ENCODE measurements around the gene HECTD2. TPM values are rescaled to one million over a fixed set of nuclear protein-coding genes. Genes with fewer than 3 reads are reported as not detected.
"Not testable (repeated sequence)": the region's sequence is repeated elsewhere in the genome, so short reads cannot be mapped to it uniquely, and the experiment has no call there.

Gene HECTD2
- total RNA-seq, 1 experiment from 2014 or later: 3.8 TPM

DNA sequence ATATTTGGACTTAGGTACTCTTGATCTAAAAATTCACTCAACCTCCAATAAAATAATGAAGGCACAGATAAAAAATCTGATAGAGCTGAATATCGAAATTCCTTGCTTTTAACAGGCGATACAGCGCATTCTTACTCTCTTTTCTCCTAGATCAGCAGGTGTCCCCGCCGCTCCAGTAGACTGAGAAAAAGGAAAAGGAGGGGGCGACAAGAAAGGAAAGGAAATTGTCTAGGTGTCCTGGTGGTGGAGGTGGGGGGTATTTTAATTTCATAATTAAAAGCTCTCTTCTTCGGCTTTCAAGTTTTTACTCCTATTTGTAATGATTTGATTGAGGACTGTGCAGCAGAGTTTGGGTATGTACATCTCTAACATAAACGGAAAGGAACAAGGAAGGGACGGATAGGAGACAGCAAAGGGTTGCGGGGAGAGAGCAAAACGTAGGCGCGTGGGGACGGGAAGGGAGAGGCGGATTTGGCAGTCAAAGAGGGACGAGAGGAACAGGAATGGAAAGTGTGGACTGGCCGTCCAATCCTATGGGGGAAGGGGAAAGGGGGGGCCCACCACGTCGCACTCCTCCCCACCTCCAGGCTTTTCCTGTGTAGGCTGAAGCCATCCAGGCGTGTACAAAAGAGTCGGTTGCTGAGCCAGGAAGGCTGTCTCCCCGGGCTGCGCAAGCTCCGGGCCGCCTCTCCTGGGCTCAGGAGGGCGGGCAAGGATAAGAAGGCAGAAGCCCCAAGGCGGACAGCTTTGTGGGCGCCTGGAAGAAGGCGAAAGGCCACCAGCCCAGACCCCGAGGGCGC is 875 bp upstream of the HECTD2 start:
- in situ Hi-C loops (cut with HindIII; ENCODE audit: low pct_unique_long_range_greater_than_20kb, low sequenced_read_pairs): no loop called here
- DNase-seq (ENCODE audit: low read depth, low spot score): peak; percentile 73

DNA sequence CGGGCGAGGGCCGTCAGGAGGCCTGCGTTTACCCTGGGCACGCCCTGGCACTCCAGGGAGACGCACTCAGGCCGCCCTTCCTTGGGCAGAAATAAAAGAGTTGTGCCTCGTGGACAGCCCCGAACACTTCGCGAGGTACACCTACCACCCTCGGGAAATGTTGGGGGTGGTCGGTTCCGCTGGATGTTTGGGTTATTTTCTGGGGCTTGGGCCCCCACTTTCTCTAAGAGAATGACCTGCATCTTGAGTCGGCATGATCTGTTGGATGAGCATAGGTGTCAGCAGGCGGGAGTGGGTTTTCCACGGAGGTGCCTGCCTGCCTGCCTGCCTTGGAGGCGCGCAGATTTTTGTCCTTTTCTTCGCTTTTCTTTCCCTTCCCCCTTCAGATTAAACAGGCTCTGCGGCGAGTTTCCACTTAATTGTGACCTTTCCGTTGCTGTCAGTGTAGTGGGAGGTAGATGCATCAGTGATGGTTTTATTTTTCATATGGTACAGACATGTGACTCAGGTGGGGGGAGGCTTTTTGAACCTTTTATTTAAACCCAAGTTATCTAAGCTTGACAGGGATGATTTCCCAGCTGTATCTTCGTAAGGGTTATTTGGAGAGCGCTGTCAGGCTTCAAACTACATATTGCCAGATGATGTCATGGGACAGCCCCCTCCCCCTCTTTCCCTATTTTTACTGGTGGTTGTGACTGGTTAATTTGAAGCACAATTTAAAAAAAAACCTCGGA is 661 bp downstream of the HECTD2 start:
- DNase-seq (ENCODE audit: low read depth, low spot score): peak; percentile 38
- in situ Hi-C loops (cut with HindIII; ENCODE audit: low pct_unique_long_range_greater_than_20kb, low sequenced_read_pairs): no loop called here

DNA sequence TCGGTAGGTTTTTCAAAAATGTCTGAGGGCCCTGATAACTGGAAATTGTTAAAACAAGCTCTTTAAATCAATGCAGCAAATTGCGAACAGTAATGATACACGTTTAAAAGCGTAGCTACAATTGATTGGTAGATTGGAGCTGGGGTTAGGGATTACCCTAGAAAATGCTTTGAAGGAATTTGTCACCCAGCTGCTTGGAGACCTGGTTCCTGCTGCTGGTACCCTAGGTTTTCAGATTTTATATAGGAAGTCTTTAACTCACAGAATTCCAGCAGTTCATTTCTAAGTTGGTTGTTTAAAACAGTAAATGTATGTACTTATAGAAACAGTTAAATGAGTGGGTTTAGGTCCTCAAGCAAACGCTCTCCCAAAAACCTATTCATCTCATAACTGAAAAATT is 1.5 kb downstream of the HECTD2 start:
- in situ Hi-C loops (cut with HindIII; ENCODE audit: low pct_unique_long_range_greater_than_20kb, low sequenced_read_pairs): no loop called here
- no peak for DNase-seq (ENCODE audit: low read depth, low spot score)

DNA sequence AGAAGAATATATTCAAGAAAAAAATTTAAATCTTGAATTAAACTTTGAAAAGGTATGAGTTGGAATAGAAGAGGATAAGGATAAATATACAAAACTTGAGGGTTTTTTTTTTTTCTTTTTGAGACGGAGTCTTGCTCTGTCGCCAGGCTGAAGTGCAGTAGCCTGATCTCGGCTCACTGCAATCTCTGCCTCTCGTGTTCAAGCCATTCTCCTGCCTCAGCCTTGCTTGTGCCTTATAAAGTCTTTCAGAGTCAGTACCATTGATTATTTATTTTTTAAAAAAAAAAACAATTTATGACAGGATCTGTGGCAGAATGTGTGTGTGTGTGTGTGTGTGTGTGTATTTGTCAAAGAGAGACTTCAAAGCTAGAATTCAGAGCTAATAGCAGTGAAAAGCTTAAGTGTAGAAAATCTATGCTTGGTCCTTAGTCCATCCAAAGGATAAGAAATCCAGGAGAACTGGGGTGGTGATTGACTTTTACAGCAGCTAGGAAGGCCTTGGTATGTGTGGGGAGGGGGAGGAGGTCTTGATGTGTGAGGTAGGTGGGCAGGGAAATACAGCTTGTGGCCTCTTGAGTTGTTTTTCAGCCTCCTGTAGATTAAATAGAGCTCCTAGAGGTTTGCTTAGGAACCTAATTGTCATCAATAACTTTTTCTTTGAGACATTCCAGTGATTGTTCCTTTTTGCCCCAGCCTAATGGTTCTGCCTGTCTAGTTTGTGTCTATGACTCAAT is 2.4 kb downstream of the HECTD2 start:
- in situ Hi-C loops (cut with HindIII; ENCODE audit: low pct_unique_long_range_greater_than_20kb, low sequenced_read_pairs): no loop called here
- no peak for DNase-seq (ENCODE audit: low read depth, low spot score)

DNA sequence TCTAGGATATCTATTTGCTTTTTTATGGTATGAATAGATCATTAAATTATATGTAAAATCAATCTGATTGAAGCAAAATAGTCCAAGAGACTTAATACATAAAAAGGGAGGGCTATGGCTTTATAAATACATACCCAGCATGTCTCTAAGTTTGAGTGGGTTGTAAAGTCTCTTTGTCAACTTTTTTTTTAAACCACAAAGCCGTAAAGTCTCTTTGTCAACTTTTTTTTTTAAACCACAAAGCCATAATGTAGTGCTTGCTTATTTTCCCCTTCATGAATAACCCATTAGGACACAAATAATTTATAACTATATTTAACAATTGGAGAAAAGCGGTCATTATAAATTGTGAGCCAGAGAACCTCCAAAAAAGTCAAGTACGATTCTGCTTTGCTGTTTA is 5.7 kb downstream of the HECTD2 start:
- in situ Hi-C loops (cut with HindIII; ENCODE audit: low pct_unique_long_range_greater_than_20kb, low sequenced_read_pairs): no loop called here
- no peak for DNase-seq (ENCODE audit: low read depth, low spot score)

DNA sequence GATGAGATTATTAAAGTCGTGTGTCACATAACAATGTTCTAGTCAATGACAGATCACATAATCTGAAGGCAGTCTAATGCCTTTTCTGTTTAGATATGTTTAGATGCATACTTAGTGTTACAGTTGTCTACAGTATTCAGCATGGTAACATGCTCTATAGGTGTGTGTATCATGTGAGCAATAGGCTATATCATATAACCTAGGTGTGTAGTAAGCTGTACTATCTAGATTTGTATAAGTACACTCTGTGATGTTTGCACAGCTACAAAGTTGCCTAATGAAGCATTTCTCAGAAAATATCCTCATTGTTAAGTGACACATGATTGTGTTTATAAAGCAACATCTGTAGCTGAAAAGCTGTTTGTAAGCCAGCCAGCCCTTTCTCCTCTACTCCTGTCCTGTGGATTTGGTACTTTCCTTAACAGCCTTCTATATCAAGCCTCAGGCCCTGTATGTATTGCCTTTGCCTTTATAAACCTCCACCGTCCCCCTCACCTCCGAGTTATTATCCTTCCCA is 6.3 kb downstream of the HECTD2 start:
- DNase-seq (ENCODE audit: low read depth, low spot score): no peak
- in situ Hi-C loops (cut with HindIII; ENCODE audit: low pct_unique_long_range_greater_than_20kb, low sequenced_read_pairs): no loop called here

DNA sequence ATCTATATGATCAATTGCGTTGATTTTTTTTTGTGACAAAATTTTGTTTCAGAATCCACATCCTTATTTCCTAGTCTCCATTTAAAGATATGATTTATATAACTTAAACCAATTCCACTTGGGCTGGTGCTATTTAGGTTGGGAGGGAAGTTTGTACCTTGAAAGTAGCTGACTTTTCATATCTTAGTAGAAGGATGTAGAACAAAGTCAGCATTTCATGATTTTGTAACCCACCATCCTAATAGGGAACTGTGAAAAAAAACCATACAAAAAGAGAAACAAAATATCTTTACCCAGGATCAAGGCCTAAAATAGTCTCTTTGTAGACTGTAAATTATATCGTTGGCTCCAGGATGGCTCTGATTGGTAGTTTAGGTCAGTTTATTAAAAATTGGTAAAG is 8.3 kb downstream of the HECTD2 start:
- no peak for DNase-seq (ENCODE audit: low read depth, low spot score)
- in situ Hi-C loops (cut with HindIII; ENCODE audit: low pct_unique_long_range_greater_than_20kb, low sequenced_read_pairs): no loop called here

DNA sequence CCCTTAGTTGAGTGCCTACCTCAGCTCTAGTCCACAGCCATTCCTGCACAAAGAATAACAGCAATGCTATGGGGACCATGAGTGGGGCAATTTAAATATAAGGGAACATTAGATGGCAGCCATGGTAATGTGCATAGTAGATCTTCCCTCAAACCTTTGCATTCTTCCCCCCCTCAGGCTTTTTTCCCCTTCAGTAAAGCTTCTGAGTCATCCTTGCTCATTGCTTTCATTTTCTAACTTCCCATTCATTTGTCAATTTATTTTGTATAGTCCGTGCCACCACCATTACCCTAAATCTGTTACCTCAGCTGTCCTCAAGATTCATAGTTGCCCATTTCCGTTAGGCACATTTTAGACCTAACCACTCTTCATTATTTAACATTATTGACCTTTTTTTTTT is 10.7 kb downstream of the HECTD2 start:
- no peak for DNase-seq (ENCODE audit: low read depth, low spot score)
- in situ Hi-C loops (cut with HindIII; ENCODE audit: low pct_unique_long_range_greater_than_20kb, low sequenced_read_pairs): no loop called here

DNA sequence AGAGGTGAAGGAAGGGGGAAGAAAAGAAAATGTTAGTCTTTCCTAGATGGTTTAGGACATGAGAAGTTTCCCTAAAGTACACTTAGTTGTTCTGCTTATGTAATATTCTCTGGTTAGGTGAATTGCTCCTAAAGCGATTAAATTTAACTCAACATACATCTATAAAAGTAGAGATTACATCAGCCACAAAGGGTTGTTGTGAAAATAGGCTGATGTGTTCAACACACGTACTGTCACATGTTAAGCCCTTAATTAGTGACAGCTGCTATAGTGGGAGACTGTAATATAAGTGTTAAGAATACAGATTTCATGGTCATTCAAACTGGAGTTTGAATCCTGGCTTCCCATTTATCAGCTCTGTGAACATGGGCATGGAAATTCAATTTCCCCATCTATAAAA is 12.8 kb downstream of the HECTD2 start:
- in situ Hi-C loops (cut with HindIII; ENCODE audit: low pct_unique_long_range_greater_than_20kb, low sequenced_read_pairs): no loop called here
- no peak for DNase-seq (ENCODE audit: low read depth, low spot score)

DNA sequence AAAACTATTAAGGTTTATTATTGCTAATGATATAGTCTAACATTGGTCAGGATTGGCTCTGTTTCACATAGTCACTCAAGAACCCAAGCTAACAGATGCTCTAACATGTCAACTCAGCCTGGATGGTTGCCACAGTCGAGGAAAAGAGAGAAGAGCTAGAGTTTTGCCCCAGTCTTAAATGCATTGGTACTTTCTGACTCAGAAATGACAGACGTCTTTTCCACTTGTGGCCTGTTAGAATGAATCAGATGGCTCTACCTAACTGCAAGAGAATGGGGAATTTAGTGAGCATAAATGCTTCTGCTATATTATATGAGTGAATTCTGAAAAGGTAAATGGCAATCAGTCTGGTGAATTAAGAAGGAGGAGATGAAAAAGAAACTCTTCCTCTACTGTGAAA is 13.9 kb downstream of the HECTD2 start:
- no peak for DNase-seq (ENCODE audit: low read depth, low spot score)
- in situ Hi-C loops (cut with HindIII; ENCODE audit: low pct_unique_long_range_greater_than_20kb, low sequenced_read_pairs): no loop called here

DNA sequence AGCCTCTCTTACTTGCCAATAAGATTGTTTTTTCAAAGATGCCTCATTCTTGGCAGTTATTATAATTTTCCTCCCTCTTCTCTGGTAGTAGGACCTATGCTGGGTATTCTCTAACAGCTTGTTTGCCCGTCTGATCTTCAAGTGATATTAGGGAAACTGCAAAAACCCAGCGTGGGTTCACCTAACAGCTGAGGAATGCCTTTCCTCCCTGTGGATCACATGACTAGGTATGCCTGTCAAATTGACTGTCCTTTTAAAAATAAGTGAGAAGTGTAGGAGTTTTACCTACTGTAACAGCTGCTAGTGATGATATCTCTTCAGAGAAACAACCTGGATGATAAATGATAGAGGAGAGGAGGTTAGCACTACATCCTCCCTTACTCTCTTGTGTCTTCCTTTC is 22.0 kb downstream of the HECTD2 start:
- in situ Hi-C loops (cut with HindIII; ENCODE audit: low pct_unique_long_range_greater_than_20kb, low sequenced_read_pairs): no loop called here
- no peak for DNase-seq (ENCODE audit: low read depth, low spot score)

DNA sequence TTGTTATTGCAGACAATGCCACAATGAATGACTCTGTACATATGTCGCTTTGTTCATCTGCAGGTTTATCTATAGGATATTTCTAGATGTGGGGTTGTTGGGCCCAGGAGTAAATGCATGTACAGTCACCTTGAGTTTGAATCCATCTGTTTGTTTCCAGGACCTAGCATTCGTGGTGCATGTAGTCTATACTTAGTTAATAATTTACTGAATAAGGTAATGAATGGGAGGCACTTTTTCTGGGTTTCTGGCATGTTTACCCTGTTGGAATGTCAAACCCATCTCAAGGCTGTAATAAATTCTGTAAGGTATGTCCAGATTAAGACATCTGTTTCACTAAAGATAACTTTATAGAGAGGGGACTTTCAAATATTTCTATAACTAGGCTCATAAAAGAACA is 23.5 kb downstream of the HECTD2 start:
- in situ Hi-C loops (cut with HindIII; ENCODE audit: low pct_unique_long_range_greater_than_20kb, low sequenced_read_pairs): no loop called here

DNA sequence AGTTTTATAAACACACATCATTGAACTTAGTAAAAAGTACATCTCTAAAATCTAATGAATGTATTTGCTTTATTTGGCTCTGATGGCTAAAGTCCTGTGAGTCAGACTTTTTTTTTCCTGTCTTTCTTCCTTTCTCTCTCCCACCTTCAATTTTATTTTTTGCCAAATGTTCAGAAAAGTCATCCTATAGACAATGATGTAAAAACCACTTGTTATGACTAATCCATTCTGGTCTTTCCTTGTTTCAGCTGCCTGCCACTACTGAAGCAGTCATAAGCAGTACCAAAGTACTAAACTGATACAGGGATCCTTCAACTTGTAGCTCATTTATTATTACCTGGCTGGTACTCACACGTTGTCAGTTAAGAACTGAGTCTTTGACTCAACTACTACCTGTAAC is 23.9 kb downstream of the HECTD2 start:
- DNase-seq (ENCODE audit: low read depth, low spot score): no peak
- in situ Hi-C loops (cut with HindIII; ENCODE audit: low pct_unique_long_range_greater_than_20kb, low sequenced_read_pairs): no loop called here

More for the DNA sequence above, 23.5 kb downstream of the HECTD2 start:
- DNase-seq (ENCODE audit: low read depth, low spot score): no peak

DNA sequence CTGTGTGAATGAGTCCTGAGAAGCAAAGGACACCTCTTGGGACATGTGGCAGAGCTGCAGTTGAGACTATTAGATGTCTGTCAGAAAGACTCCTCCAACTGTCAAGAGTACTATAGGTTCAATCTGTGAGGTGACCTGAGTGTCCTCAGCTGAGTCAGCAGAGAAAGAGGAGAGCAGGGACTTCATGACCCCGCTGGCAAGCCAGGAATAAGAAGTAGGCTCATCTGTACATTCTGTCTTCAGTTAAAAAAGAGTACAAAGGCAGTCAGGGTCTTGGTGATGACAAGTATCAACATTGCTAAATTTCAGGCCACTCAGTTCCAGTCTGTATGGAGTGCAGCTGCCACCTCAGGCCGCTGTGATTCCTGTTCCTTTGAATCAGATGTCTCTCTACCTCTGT is 25.1 kb downstream of the HECTD2 start:
- DNase-seq (ENCODE audit: low read depth, low spot score): no peak
- in situ Hi-C loops (cut with HindIII; ENCODE audit: low pct_unique_long_range_greater_than_20kb, low sequenced_read_pairs): no loop called here

DNA sequence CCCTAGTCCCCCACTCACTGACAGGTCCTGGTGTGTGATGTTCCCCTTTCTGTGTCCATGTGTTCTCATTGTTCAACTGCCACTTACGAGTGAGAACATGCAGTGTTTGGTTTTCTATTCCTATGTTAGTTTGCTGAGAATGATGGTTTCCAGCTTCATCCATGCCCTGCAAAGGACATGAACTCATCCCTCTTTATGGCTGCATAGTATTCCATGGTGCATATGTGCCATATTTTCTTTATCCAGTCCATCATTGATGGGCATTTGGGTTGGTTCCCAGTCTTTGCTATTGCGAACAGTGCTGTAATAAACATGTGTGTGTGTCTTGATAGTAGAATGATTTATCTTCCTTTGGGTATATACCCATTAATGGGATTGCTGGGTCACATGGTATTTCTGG is 28.1 kb downstream of the HECTD2 start:
- in situ Hi-C loops (cut with HindIII; ENCODE audit: low pct_unique_long_range_greater_than_20kb, low sequenced_read_pairs); DNase-seq (ENCODE audit: low read depth, low spot score): not testable (repeated sequence)

DNA sequence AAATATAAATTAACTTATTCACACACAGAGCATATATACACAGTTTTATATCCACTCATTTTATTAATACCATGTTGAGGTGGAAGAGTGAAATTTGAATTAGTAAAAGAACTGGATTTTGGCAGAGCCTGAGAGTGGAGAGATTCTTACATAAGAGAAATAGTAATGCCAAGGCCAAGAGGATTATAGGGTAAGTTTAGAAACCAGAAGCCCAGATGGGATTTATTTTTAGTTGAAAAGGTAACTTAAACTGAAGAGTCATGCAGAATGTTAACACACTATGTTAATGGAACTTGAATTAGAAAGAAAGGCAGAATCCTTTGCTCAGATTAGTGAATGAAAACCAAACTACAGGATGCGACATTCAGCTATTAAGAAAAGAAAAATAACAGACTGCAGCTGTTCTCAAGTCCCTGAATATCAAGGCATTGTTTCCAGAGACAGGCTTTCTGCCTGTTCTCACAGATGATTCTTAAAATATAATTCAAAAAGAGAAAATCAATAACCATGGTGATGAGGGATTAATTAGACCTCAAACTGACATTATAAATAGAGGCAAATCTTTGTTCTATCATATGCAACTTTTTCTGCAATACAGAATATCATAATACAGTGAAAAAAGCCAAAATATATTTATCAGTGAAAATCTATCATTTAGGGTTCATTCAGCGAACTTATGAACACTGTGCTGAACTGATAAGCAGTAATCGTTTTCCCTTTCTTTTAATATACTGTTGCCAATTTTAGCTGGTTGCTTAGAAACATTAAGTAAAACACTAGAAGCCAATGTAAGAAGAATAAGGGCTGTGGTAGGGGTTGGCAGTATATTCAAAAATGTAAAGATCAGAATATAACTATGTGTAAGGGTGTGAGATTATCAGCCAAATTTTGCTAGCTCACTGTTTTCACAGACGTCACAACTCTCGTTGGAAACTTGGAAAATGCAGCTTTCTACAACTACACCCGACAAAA is 34.4 kb downstream of the HECTD2 start:
- in situ Hi-C loops (cut with HindIII; ENCODE audit: low pct_unique_long_range_greater_than_20kb, low sequenced_read_pairs): no loop called here

DNA sequence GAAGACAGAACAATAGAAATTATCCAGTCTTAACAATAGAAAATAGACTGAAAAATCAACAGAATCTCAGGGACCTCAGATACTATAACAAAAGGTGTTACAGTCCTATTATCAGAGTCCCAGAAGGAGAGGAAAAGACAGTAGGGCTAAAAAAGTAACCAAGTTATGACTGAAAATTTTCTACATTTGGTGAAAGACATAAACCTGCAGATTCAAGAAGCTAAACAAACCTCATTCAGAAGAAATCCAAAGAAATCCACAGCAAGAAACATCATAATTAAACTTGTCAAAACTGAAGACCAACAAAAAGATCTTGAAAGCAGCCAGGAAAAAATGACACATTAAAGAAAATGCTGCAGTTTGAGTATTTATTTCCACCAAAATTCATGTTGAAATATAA is 41.9 kb downstream of the HECTD2 start:
- DNase-seq (ENCODE audit: low read depth, low spot score): no peak
- in situ Hi-C loops (cut with HindIII; ENCODE audit: low pct_unique_long_range_greater_than_20kb, low sequenced_read_pairs): no loop called here

More for the DNA sequence above, 34.4 kb downstream of the HECTD2 start:
- no peak for DNase-seq (ENCODE audit: low read depth, low spot score)

Measured in SK-MEL-5 (cell line).